GM12892 (cell line): ENCODE data around the gene TRAPPC14.

Experiments used
- POLR2A ChIP-seq: IDR thresholded peaks from 2 replicates; pipeline ENCODE4 v1.6.1; 2011; ENCODE audit warnings: low read depth, low read length, control low read depth
- POLR2AphosphoS5 ChIP-seq: IDR thresholded peaks from 2 replicates; pipeline ENCODE4 v1.6.1; 2011; ENCODE audit warnings: low read depth, low read length, control low read depth

DNA sequence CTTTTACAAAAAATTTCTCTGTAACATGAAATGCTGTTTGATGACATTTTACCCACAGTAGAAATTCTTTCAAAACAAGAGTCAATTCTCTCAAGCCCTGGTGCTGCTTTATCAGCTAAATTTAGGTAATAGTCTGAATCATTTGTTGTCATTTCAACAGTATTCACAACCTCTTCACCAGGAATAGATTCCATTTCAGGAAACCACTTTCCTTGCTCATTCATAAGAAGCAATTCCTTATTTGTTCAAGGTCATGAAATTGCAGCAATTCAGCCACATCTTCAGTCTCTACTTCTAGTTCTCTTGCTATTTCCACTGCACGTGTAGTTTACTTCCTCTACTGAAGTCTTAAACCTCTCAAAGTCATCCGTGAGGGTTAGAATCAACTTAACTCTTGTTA, 33.3 kb upstream of the TRAPPC14 start:
- TF ChIP-seq POLR2AphosphoS5 (no peak), POLR2A (no peak)
